Smooth muscle cell (in vitro differentiated cells): ENCODE data around the gene FEM1C. TPM values are rescaled to one million over a fixed set of nuclear protein-coding genes. Genes with fewer than 3 reads are reported as not detected.
"Not testable (repeated sequence)": the region's sequence is repeated elsewhere in the genome, so short reads cannot be mapped to it uniquely, and the experiment has no call there.

ENCODE experiments used
- DNase-seq: peaks from one replicate; lab custom pipeline; 2025; ENCODE audit not compliant: unreplicated experiment; lab: John Stamatoyannopoulos, UW
- H2AFZ ChIP-seq: fragments of 200-600 bp; sonication (generic); 2 replicates; pipeline ENCODE4 v1.6.0; 2016; ENCODE audit warnings: antibody characterized with exemption, low read depth, mild to moderate bottlenecking
- H3F3A ChIP-seq: fragments of 200-600 bp; sonication (generic); 2 replicates; pipeline ENCODE4 v1.6.0; 2017; ENCODE audit warnings: antibody characterized with exemption, low read depth
- H3K27ac ChIP-seq: fragments of 200-600 bp; sonication (generic); 2 replicates; pipeline ENCODE4 v1.5.1; 2016; ENCODE audit warnings: low read depth, mild to moderate bottlenecking
- H3K27me3 ChIP-seq: fragments of 200-600 bp; sonication (generic); 2 replicates; pipeline ENCODE4 v1.6.1; 2016; ENCODE audit warnings: low read depth, mild to moderate bottlenecking
- H3K36me3 ChIP-seq: fragments of 200-600 bp; sonication (generic); 2 replicates; pipeline ENCODE4 v1.5.1; 2016; ENCODE audit warnings: low read depth
- H3K4me1 ChIP-seq: fragments of 200-600 bp; sonication (generic); 2 replicates; pipeline ENCODE4 v1.5.1; 2016; ENCODE audit warnings: low read depth
- H3K4me2 ChIP-seq: fragments of 200-600 bp; sonication (generic); 2 replicates; pipeline ENCODE4 v1.6.0; 2016; ENCODE audit warnings: mild to moderate bottlenecking
- H3K4me3 ChIP-seq: fragments of 200-600 bp; sonication (generic); 2 replicates; pipeline ENCODE4 v1.5.1; 2016; ENCODE audit warnings: mild to moderate bottlenecking
- H3K79me2 ChIP-seq: fragments of 200-600 bp; sonication (generic); 2 replicates; pipeline ENCODE4 v1.6.0; 2016; ENCODE audit warnings: low read depth, mild to moderate bottlenecking
- H3K9ac ChIP-seq: fragments of 200-600 bp; sonication (generic); 2 replicates; pipeline ENCODE4 v1.6.0; 2016; ENCODE audit warnings: low read depth
- H3K9me3 ChIP-seq: fragments of 200-600 bp; sonication (generic); replicated peaks from 2 replicates; pipeline ENCODE4 v1.5.1; 2016; ENCODE audit warnings: low read depth
- H4K20me1 ChIP-seq: fragments of 200-600 bp; sonication (generic); 2 replicates; pipeline ENCODE4 v1.6.0; 2016; ENCODE audit warnings: low read depth
- CTCF ChIP-seq: fragments of 200-600 bp; sonication (generic); IDR thresholded peaks from 2 replicates; pipeline ENCODE4 v1.5.1; 2017; ENCODE audit warnings: borderline replicate concordance, mild to moderate bottlenecking, antibody characterized with exemption; ENCODE audit not compliant: insufficient read depth, poor library complexity, severe bottlenecking
- WGBS: methylation state at CpG from one replicate; pipeline ENCODE4 v1.1.7; 2016; ENCODE audit warnings: low lambda C conversion rate; 5-methylcytosine and 5-hydroxymethylcytosine counted together
- polyA plus RNA-seq: library from polyadenylated mRNA; unstranded; fragments of >200 nt; fragmentation: Nextera tagmentation; extraction: Ambion mirVana; gene quantifications from 2 replicates; pipeline ENCODE4 v1.2.1, GENCODE V29; 2016
- total RNA-seq: library from RNA; depleted of rRNA; stranded (reverse); fragments of >200 nt; gene quantifications from 2 replicates; pipeline ENCODE4 v1.2.3, GENCODE V29; 2014

The FEM1C gene
- total and polyA plus RNA-seq, 2 experiments from 2014 or later: 5.9 to 31.7 TPM

DNA sequence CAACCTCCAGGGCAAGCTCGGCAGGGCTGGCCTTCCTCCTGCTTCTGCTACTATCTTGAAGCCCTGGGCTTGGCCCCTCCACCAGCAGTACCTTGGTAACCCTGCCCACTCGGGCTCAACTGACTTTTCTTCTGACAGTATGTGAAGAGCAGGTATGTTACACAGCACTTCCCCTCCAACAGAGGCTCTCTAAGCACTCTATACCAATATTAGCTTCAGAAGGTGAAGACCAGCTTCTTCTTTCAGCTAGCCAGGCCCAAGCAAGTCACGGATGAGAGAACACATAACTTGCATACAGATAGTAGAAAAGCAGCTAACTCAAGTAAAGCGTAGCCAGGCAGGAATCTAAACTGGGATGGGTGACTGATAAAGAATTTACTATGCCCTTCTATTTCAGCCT, 64.3 kb downstream of the FEM1C start:
- Histone ChIP-seq H3K79me2 (no peaks in the 10 kb centered on the region), H3K36me3 (no peaks in the 10 kb centered on the region), H2AFZ (no peak overlapping the region), H3K4me1 (no peaks in the 10 kb centered on the region), H3K27ac (no peak overlapping the region), H4K20me1 (no peaks in the 10 kb centered on the region), H3K9ac (no peak overlapping the region), H3K4me3 (no peak overlapping the region), H3K27me3 (no peaks in the 10 kb centered on the region), H3K4me2 (no peak overlapping the region), H3F3A (no peaks in the 10 kb centered on the region), H3K9me3 (no peaks in the 10 kb centered on the region)
- no peak for TF ChIP-seq CTCF
- DNase-seq: no peak
- WGBS: 85% methylated on average over 4 of the region's 4 CpGs

- not testable (repeated sequence) for H4K20me1 ChIP-seq, H3K36me3 ChIP-seq, H3K9me3 ChIP-seq, H3K79me2 ChIP-seq, H3K4me2 ChIP-seq, H2AFZ ChIP-seq, H3F3A ChIP-seq, DNase-seq, H3K27ac ChIP-seq, H3K4me1 ChIP-seq, H3K9ac ChIP-seq, H3K27me3 ChIP-seq, H3K4me3 ChIP-seq
- WGBS: 84% methylated on average over 2 of the region's 2 CpGs
Measured at GRCh38 chr5:115479166-115479873, 65.3 kb downstream of the FEM1C start.

DNA sequence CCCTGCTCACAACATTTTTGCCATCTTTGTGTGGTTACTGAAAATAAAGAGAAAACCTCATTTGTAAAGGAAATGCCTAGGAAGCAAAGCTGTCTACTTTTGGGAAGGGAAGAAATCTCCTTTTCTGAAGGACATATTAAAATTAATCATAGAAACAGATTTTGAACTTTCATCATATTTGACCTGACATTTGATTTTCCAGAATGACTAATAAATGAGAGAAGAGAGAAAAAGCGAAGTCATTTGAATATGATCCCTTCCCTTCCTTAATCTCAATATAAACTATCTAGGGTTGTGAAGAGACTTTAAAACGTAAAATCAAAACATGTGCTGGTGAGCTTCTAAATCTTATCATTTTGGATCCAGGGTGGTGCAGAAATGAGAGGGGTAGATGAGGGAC, 66.3 kb downstream of the FEM1C start:
- Histone ChIP-seq H3K79me2 (no peaks in the 10 kb centered on the region), H3K36me3 (no peaks in the 10 kb centered on the region), H3K9me3 (no peaks in the 10 kb centered on the region), H2AFZ (no peak overlapping the region), H3F3A (no peaks in the 10 kb centered on the region), H3K4me1 (no peaks in the 10 kb centered on the region), H3K4me3 (no peak overlapping the region), H3K27me3 (no peaks in the 10 kb centered on the region), H3K27ac (no peak overlapping the region), H3K4me2 (no peak overlapping the region), H3K9ac (no peak overlapping the region), H4K20me1 (no peaks in the 10 kb centered on the region)
- DNase-seq: no peak
- WGBS: 67% methylated on average over 2 of the region's 2 CpGs
- TF ChIP-seq CTCF: no peak

DNA sequence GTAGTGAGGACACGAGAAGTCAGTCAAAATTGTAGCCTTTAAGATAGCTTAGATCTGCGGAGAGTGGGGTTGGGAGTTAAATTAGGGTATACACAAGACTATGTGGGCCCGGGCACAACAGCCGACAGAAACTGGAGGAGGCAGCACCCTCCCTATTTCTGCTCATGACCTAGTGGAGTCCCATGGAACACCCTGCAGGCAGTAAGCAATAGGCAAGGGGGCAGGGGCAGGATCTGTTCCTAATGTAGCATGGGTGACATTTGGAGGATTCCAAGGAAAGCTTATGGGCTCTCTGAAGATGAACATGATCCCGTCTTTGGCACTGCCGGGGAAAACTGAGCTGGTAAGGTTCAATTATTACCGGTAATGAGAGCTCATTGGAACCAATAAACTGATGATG, 67.0 kb downstream of the FEM1C start:
- H3K4me1 ChIP-seq: no peaks in the 10 kb centered on the region
- no peak for DNase-seq
- no peak overlapping the region for H3K9ac ChIP-seq
- no peaks in the 10 kb centered on the region for H4K20me1 ChIP-seq
- H3K9me3 ChIP-seq: no peaks in the 10 kb centered on the region
- no peak overlapping the region for H3K27ac ChIP-seq
- no peaks in the 10 kb centered on the region for H3F3A ChIP-seq
- H3K36me3 ChIP-seq: no peaks in the 10 kb centered on the region
- no peak overlapping the region for H2AFZ ChIP-seq
- no peaks in the 10 kb centered on the region for H3K27me3 ChIP-seq
- no peak overlapping the region for H3K4me2 ChIP-seq
- 88% methylated on average over 7 of the region's 7 CpGs for WGBS
- H3K79me2 ChIP-seq: no peaks in the 10 kb centered on the region
- TF ChIP-seq CTCF: no peak
- H3K4me3 ChIP-seq: no peak overlapping the region
